ENCODE measurements around the gene SPATA16.

GRCh38 chr3:173173652-173174051, 32.6 kb upstream of the SPATA16 start:
- no peak for TF ChIP-seq CTCF (IDR thresholded peaks at IDR 0.05; ENCODE audit: low read depth, low read length, poor library complexity, severe bottlenecking)
- TF ChIP-seq EZH2phosphoT487 (IDR thresholded peaks at IDR 0.05; ENCODE audit: borderline replicate concordance, low read length): no peak

Data from DOHH2 (cell line).